Activated gamma-delta T cell (primary cell): Measurements from ENCODE around the gene PIK3CD.
"Not testable (repeated sequence)": the region's sequence is repeated elsewhere in the genome, so short reads cannot be mapped to it uniquely, and the experiment has no call there.

ENCODE experiments used
- DNase-seq: peaks from one replicate; lab custom pipeline; 2025; lab: John Stamatoyannopoulos, UW

Gene PIK3CD

GRCh38 chr1:9689971-9690381 is 38.4 kb downstream of the PIK3CD start:
- no peak for DNase-seq

- no peak for DNase-seq
These were observed 39.0 kb downstream of the PIK3CD start for GRCh38 chr1:9690440-9691107.

- no peak for DNase-seq
These were observed 39.5 kb downstream of the PIK3CD start for GRCh38 chr1:9691108-9691445.

GRCh38 chr1:9691691-9692090 is 40.2 kb downstream of the PIK3CD start:
- no peak for DNase-seq

DNA sequence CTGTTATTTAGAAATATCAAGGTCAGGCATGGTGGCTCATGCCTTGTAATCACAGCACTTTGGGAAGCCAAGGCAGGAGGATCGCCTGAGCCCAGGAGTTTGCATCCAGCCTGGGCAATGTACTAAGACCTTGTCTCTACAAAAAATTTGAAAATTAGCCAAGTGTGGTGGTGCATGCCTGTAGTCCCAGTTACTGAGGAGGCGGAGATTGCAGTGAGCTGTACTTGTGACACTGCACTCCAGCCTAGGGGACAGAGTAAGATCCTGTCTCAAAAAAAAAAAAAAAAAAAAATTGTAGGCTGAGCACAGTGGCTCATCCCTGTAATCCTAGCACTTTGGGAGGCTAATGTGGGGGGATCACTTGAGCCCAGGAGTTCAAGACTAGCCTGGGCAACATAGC is 45.3 kb downstream of the PIK3CD start:
- DNase-seq = no peak

DNA sequence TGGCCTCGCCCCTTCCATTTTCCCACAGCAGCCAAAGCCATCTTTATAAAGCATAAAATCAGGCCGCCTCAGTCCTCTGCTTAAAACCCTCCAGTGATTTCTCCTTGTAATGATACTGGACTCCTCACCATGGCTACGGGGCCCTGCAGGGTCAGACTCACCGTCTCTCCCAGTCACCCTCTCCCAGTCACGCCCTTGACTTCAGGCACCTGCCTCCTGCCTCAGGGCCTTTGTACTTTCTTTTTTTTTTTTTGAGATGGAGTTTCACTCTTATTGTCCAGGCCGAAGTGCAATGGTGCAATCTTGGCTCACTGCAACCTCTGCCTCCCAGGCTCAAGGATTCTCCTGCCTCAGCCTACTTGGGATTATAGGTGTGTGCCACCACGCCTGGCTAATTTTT is 47.8 kb downstream of the PIK3CD start:
- no peak for DNase-seq

GRCh38 chr1:9700340-9700739 is 48.8 kb downstream of the PIK3CD start:
- no peak for DNase-seq

DNA sequence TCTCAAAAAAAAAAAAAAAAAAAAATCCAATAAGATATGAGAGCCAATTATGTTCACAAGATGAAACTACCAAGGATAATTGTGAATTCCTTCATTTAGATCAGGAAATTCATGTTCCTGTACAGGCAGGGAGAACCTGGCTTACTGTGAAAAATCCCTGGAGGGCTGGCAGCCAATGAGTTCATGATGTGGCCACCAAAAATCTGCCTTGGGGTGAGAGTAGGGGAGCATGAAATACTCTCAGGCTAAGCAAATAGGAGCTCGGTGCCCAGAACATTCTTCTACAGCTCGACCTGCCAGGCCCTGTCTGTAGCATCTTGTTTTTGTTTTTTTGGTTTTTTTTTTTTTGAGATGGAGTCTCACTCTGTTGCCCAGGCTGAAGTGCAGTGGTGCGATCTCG is 50.1 kb downstream of the PIK3CD start:
- no peak for DNase-seq

- DNase-seq = no peak
These were observed 51.6 kb downstream of the PIK3CD start for GRCh38 chr1:9703165-9703509.

GRCh38 chr1:9703681-9704080 is 52.1 kb downstream of the PIK3CD start:
- no peak for DNase-seq

GRCh38 chr1:9705337-9706093 is 54.0 kb downstream of the PIK3CD start:
- DNase-seq = no peak

DNA sequence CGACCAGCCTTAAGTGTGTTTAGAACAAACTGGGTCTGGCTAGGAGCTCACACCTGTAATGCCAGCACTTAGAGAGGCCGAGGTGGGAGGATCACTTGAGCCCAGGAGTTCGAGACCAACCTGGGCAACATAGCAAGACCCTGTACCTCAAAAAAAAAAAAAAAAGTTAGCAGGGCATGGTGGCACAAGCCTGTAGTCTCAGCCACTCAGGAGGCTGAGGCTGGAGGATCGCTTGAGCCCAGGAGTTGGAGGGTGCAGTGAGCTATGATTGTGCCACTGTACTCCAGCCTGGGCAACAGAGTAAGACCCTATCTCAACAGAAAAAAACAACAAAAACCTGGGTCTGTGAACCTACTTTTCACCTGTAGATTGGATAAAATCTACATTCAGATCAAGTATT is 54.6 kb downstream of the PIK3CD start:
- DNase-seq = no peak

GRCh38 chr1:9710037-9710436 is 58.5 kb downstream of the PIK3CD start:
- DNase-seq = no peak

GRCh38 chr1:9711466-9712020 is 60.0 kb downstream of the PIK3CD start:
- no peak for DNase-seq

DNA sequence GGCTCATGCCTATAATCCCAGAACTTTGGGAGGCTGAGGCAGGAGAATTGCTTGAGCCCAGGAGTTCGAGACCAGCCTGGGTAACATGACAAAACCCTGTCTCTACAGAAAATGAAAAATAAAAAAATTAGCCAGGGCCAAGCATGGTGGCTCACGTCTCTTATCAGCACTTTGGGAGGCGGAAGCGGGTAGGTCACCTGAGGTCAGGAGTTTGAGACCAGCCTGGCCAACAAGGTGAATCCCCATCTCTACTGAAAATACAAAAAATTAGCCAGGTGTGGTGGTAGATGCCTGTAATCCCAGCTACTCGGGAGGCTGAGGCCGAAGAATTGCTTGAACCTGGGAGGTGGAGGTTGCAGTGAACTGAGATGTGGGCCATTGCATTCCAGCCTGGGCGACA is 61.2 kb downstream of the PIK3CD start:
- DNase-seq = not testable (repeated sequence)

GRCh38 chr1:9714257-9714718 is 62.8 kb downstream of the PIK3CD start:
- DNase-seq = no peak

DNA sequence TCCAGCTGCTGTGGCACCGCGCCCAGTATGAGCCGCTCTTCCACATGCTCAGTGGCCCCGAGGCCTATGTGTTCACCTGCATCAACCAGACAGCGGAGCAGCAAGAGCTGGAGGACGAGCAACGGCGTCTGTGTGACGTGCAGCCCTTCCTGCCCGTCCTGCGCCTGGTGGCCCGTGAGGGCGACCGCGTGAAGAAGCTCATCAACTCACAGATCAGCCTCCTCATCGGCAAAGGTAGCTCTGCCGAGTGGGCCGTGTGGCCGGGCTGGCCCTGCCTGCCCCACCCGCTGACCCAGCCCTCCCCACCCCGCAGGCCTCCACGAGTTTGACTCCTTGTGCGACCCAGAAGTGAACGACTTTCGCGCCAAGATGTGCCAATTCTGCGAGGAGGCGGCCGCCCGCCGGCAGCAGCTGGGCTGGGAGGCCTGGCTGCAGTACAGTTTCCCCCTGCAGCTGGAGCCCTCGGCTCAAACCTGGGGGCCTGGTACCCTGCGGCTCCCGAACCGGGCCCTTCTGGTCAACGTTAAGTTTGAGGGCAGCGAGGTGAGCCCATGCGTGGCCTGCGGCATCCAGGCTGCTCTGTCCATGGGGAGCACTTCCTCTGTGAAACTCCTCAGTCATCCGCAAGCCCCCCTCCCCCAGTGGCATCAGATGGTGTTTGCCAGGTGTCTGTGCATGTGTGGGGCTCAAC is 64.2 kb downstream of the PIK3CD start:
- DNase-seq = peak; percentile 40

DNA sequence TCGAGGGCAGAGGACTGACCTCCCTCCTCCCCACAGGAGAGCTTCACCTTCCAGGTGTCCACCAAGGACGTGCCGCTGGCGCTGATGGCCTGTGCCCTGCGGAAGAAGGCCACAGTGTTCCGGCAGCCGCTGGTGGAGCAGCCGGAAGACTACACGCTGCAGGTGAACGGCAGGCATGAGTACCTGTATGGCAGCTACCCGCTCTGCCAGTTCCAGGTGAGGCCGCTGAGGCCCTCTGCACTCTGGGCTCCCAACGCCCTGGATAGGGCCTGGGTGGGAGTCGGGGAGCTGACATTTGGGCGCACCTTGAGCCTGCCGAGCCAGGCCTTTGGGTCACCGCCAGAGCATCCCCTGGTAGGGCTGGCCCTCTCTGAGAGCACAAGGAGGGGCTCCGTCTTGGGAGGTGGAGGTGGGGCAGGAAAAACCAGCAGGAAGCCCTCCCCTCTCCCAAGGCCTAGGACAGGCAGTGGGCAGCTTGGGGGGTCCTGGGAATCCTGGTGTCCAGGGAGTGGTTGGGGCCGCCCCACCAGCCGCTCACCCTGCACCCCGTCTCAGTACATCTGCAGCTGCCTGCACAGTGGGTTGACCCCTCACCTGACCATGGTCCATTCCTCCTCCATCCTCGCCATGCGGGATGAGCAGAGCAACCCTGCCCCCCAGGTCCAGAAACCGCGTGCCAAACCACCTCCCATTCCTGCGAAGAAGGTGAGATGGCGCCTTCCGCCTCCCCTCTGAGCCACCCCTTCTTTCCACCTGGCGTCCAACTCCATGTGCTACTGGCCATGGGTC is 65.1 kb downstream of the PIK3CD start:
- DNase-seq = no peak

DNA sequence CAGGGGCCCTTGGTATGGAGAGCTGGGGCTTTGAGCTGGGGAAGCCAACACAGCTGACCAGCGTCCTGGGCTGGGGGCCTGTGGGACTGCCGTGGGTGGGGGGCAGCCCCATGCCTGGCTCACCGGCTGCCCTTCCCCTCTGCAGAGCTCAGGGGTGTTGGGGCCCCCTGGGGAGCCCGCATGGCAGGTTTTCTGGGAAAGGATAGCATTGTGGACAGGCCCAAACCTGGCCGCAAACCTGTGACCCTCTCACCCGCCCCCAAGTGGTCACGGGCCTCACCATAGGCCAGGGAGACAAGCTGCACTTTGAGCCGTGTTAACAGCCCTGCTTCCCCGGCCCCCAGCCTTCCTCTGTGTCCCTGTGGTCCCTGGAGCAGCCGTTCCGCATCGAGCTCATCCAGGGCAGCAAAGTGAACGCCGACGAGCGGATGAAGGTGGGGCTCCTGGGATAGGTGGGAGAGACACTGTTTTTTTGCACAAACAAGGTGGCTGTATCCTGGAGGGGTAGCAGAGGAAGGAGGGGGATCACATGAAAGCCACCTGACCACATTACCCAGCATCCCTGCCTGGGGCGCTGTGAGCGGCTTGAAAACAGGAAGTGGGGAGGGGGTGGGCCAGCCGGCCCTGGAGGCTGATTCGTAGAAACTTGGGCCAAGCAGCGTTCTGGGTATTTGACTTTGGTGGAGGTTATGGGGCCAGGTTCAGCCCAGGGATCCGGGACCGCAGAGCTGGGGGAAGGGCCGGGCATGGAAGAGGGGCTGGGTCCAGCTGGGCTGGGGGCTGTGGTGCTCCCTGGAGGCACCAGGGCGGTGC is 65.9 kb downstream of the PIK3CD start:
- peak; percentile 62 for DNase-seq

GRCh38 chr1:9718006-9718680 is 66.6 kb downstream of the PIK3CD start:
- no peak for DNase-seq
